ENCODE results near the gene GSN. TPM values are rescaled to one million over a fixed set of nuclear protein-coding genes. Genes with fewer than 3 reads are reported as not detected.

The GSN gene
- total and polyA plus RNA-seq, 10 of the 15 experiments (the other 5 are each of a cell fraction or from before 2014, with no cell fraction given): 0.66 to 9.2 (median 6.2) TPM

DNA sequence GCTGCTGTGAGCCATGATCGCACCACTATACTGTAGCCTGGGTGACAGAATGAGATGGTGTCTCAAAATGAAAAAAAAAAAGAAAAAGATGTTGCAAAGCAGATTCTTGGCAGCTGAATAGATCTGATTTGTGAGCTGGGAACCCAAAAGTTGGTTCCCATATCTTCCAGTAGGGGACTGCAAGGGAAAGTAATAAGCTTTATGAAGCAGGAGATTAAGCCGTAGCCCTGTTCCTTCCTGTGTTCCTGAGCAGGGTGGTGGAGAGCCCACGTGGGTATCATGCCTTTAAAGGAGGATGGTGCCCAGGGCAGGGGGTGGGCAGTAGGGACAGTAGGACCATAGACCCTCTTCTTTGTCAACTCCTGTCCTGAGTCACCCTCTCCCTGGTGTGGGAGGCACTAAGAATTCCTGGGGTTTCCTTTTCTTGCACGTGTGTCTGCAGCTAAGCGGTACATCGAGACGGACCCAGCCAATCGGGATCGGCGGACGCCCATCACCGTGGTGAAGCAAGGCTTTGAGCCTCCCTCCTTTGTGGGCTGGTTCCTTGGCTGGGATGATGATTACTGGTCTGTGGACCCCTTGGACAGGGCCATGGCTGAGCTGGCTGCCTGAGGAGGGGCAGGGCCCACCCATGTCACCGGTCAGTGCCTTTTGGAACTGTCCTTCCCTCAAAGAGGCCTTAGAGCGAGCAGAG lies 64.2 kb downstream of the GSN start (continued):
- TF ChIP-seq USF1 (IDR thresholded peaks at IDR 0.05; ENCODE audit: borderline replicate concordance, extremely low read length, insufficient read depth, low read depth, low read length) (no peak), ZNF687 (IDR thresholded peaks at IDR 0.05) (no peak), ZNF24 (IDR thresholded peaks at IDR 0.05) (no peak), POLR2AphosphoS5 (IDR thresholded peaks at IDR 0.05; ENCODE audit: low read length) (no peak)
